GM19023 (cell line): ENCODE results near the gene EGFL7.

Experiments used
- ATAC-seq: cut with Tn5 transposase; IDR thresholded peaks from one replicate; pipeline ENCODE4 v1.9.1; 2021; ENCODE audit warnings: mild to moderate bottlenecking, moderate library complexity; ENCODE audit not compliant: unreplicated experiment

The EGFL7 gene

GRCh38 chr9:136662656-136663581 lies at the start of gene EGFL7:
Gene EGFL7, plus strand, starts transcription at chr9:136662916. Its CDS starts 5,367 bp downstream, at chr9:136668283.
- ATAC-seq, result no peak

DNA sequence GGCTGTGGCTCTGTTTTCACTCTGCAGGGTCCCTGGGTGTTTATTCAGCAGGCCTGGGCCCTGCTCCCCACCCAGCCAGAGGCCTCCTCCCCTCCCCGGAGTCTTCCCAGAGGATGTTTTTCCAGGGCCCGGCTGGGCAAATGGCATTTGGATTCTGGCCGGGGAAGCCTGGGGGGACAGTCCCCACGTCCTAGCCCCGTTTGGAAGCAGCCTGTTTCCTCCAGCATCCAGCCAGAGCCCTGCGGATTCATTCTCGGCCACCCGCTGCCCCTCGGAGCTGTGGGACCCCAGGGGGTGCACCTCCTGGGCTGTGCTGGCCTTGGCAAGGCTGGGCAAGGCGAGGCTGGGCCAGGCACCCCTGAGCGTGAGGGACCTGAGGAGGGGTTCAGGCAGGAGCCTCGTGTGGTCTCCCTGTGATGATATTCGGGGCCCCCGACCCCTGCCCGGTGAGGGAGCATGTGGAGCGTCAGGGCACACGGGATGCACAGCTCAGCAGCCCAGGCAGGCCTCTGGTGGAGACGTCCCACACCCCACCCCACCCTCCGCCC lies 48.8 kb upstream of the EGFL7 start:
- no peak for ATAC-seq

GRCh38 chr9:136614372-136614922 lies 48.3 kb upstream of the EGFL7 start:
- ATAC-seq, result no peak

- no peak for ATAC-seq
Observed at GRCh38 chr9:136614967-136615623, 47.6 kb upstream of the EGFL7 start.

- no peak for ATAC-seq
Observed at GRCh38 chr9:136615631-136616306, 46.9 kb upstream of the EGFL7 start.

GRCh38 chr9:136616307-136616635 lies 46.4 kb upstream of the EGFL7 start:
- ATAC-seq, result no peak

DNA sequence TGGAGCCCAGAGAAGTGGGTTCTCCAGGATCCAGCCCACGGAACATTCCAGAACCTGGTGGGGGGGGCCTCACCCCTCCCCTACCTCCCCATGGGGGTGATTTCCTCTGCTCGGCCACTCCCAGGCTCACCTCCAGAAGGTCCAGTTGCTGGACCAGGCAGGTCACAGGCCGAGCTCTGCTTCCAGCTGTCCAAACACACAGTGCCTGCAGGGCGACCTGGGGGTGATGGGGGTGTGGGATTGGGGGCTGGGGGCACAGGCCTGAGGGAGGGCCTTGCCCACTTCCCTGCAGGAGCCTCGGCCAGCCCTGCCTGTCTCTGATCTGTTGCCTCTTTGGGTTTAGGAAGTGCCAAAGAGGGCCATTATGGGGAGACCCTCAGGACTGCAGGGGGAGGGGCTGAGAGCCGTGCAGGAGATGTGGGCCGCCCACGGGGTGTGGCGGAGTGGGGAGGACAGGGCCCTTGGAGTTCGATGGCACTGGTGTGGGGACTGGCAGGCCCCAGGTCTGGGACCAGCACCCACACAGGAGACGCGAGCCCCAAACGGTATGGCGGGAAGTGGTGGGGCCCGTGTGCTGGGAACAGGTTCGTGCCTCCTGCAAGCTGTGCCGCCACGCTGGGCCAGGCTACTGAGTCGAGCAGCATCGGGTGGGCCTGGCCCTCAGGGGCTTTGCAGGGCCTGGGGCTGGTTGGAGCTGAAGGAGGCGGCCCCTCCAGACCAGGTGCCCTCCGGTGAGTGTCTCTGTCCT lies 45.6 kb upstream of the EGFL7 start:
- no peak for ATAC-seq

DNA sequence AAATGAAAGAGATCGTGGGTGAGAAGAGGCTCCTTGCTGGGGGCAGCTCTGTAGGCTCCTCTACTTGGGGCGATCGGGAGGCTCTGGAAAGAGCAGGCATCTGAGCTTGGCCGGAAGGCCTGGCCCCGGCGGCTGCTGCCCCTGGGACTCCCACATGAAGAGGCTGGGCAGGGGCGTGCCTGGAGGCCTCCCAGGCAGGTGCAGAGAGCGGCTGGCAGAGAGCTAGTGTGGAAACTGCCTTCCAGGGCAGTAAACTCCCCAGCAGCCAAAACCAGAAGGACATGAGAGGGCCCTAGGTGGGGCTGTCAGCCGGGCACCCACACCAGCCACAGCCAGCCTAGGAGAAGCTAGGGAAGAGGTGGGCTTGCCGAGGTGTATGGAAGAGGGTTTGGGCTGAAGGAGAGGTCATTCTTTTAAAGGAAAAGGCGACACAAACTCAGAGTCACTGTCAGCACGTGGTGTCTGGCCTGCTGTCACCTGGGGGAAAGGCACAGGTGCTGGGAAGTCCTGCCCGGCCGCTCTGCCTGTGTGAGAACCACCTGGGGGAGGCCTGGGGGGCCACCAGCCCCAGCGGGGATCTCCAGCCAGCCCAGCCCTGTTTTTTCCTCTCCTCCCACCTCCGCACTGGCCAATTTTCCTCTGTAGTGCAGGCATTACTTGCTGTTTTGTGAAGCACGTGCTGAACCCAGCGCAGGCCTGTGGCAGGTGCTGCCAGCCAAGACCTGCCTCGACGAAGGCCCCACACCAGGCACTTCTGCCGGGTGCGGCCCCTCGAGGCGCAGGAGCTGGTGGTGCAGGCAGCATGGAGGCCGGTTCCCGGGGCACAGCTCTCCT lies 44.8 kb upstream of the EGFL7 start:
- no peak for ATAC-seq

DNA sequence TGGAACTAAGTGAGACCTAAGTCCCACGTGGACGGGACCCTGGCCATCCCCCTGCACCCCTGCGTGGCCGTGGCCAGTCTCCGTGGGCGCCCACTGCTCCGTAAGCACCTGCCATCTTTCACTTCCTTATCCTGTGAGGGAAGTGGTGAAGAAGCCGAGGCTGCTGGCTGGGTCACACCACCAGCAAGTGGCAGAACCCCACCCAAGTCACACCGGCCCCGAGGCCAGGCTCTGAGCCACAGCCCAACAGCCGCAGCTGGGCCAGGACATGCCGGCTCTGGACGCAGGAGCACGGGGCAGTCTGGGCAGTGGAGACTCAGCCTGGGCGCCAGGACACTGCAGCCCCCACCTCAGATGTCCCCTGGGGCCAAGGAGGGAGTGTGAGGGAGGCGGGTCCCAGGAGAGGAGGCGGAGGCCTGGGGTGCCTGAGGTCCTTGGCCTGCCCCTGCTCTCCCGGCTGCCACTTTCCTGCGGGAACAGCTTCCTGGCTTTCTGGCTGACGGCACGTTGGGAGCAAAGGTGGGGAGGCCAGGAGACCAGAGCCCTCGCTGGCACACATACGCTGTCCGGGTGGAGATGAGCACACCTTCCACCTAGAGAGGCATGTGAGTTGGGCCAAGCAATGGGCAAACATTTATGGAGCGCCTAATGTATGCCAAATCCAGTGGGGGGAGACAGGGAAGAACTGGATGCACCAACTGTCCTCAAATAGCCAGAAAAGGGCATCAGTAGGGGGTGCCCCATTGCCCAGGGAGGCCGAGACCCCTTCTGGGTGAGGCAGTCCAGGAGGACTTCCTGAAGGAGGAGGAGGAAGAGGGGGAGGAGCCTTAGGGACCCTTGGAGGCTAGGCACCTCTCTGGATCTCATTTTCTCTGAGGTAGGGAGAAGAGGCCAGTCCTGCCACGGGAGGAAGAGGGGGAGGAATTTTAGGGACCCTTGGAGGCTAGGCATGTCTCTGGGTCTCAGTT lies 43.9 kb upstream of the EGFL7 start:
- no peak for ATAC-seq

- no peak for ATAC-seq
Observed at GRCh38 chr9:136619742-136620440, 42.8 kb upstream of the EGFL7 start.

DNA sequence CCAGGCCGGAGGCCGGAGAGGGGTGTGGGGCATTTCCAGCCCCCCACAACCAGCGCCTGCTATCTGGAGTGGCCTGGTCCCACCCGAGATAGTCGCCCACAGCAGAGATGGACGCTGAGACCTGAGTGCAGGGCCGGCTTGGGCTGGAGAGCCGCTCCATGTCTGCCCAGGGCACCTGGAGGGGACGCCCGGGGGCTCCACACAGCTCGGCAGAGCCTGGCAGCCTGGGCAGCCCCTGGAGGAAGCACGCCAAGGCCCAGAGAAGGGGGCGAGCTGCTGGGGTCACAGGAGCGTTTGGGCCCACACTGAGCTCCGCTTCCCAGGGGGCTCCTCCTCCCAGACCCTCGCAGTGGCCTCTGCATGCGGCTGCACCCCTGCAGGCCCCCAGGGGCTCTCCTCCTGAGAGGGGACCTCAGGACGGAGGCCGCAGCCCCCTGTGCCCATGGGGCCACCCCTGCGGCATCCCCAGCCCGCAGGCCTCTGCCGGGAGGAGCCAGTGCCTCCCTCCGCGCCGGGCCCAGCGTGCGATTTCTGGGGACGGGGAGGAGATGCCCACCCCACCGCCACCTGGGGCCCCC lies 42.2 kb upstream of the EGFL7 start:
- ATAC-seq, result no peak

DNA sequence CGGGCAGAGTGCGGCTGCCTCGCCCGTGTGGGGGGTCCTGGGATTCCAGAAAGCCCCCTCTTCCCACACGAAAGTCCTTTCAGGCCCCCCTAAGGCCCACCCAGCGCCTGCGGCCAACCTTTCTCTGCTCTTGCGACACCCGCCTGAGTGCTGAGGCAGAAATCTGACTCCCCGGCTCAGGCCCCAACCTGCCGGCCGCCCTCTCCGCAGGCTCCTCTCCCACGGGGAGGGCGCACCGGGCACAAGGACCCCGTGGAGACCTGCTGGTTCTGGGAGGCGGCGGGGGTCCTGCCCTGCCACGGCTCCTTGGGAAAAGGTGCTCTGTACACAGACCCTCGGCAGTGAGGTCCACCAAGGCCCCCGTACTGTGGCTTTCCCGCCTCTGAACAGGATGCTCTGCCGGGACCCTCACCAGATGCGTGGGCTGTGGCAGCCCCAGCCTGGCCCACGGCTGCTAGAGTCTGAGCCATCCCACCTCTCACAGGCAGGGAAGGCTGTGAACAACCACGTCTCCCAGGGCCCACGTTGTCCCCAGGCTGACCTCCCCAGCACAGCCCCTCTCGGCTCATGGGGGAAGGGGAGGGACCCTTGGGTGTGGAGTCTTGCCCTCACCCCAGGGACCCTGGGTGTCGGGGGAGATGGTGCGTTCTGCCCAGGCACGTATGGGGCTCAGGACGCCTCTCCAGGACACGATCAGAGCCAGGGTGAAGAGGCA lies 41.5 kb upstream of the EGFL7 start:
- ATAC-seq, result no peak

DNA sequence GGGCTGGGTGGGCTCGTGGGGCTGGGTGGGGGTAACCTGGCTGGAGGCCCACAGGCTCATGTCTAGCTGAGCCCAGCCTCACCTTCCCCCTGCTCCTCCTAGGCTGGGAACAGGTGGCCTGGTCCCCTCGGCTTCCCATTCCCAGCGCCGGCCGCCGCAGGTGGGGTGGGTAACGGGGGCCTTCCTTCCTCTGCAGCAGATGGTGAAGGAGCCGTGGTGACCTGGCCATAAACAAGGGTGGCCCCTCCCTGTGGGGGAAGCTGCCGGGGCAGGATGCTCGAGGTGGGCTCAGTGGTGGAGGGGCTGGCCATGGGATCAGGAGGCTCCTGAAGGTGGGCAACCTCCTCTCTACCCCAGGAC lies 41.0 kb upstream of the EGFL7 start:
- ATAC-seq, result no peak

DNA sequence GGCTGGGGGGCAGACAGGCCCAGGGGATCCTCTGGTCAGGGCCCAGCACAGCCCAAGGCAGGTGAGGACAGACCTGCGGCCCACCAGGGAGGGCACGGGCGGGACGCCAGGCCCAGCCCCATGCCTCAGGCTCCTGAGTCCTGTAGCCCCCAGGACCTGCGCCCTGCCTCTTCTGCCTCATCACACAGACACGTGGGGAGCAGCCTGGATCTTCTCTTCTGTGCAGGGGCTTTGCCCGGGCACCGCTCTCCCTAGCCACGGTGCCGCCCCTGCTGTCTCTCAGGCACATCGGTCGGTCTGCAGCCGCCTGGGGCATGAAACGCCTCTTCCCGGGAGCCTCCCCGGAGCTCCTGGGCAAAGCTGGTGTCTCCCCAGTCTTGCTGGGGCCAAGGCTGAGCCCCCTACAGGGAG lies 40.2 kb upstream of the EGFL7 start:
- no peak for ATAC-seq

- no peak for ATAC-seq
Observed at GRCh38 chr9:136623016-136623841, 39.5 kb upstream of the EGFL7 start.

- ATAC-seq, result no peak
Observed at GRCh38 chr9:136623842-136624183, 38.9 kb upstream of the EGFL7 start.
